ENCODE measurements around the gene BMPR1B. TPM values are rescaled to one million over a fixed set of nuclear protein-coding genes. Genes with fewer than 3 reads are reported as not detected.

BMPR1B gene
- total and polyA plus RNA-seq, 2 experiments from 2014 or later = 1.6 to 3.3 TPM

GRCh38 chr4:94765648-94766047 lies 7.9 kb downstream of the BMPR1B start:
- Histone ChIP-seq H2AFZ (no peak overlapping the region), H3K36me3 (replicated peaks; ENCODE audit: insufficient read depth, low read depth) (no peaks in the 10 kb centered on the region), H3K9me2 (replicated peaks; ENCODE audit: insufficient read depth) (no peaks in the 10 kb centered on the region), H3K4me2 (no peak overlapping the region), H3K4me3 (no peak overlapping the region), H3K27ac (no peak overlapping the region), H3K27me3 (peaks cover 5% of the 10 kb centered on the region), H3K9me3 (ENCODE audit: low read depth) (no peaks in the 10 kb centered on the region), H4K20me1 (ENCODE audit: insufficient read depth, poor library complexity, severe bottlenecking) (no peaks in the 10 kb centered on the region), H3K4me1 (ENCODE audit: insufficient read depth) (no peaks in the 10 kb centered on the region), H3K79me2 (no peaks in the 10 kb centered on the region)
- WGBS (ENCODE audit: low lambda C conversion rate, missing lambda C conversion rate) = 67% methylated on average over 4 of the region's 4 CpGs
- TF ChIP-seq EZH2phosphoT487 (IDR thresholded peaks at IDR 0.05; ENCODE audit: low read depth, severe bottlenecking, unreplicated experiment) = no peak
- TF ChIP-seq EZH2 (IDR thresholded peaks at IDR 0.05; ENCODE audit: borderline replicate concordance) = no peak
- no peak for TF ChIP-seq CTCF (IDR thresholded peaks at IDR 0.05; ENCODE audit: poor library complexity)
- DNase-seq (ENCODE audit: low spot score) = no peak

- Histone ChIP-seq H3K9me3 (ENCODE audit: low read depth) (no peaks in the 10 kb centered on the region), H2AFZ (no peak overlapping the region), H4K20me1 (ENCODE audit: insufficient read depth, poor library complexity, severe bottlenecking) (no peaks in the 10 kb centered on the region), H3K9me2 (replicated peaks; ENCODE audit: insufficient read depth) (no peaks in the 10 kb centered on the region), H3K27ac (no peak overlapping the region), H3K27me3 (no peaks in the 10 kb centered on the region), H3K36me3 (replicated peaks; ENCODE audit: insufficient read depth, low read depth) (no peaks in the 10 kb centered on the region), H3K4me3 (no peak overlapping the region), H3K4me1 (ENCODE audit: insufficient read depth) (no peaks in the 10 kb centered on the region), H3K79me2 (no peaks in the 10 kb centered on the region), H3K4me2 (no peak overlapping the region)
- WGBS (ENCODE audit: low lambda C conversion rate, missing lambda C conversion rate) = 67% methylated on average over 3 of the region's 3 CpGs
- TF ChIP-seq EZH2phosphoT487 (IDR thresholded peaks at IDR 0.05; ENCODE audit: low read depth, severe bottlenecking, unreplicated experiment) (no peak), EZH2 (IDR thresholded peaks at IDR 0.05; ENCODE audit: borderline replicate concordance) (no peak), CTCF (IDR thresholded peaks at IDR 0.05; ENCODE audit: poor library complexity) (no peak)
- no peak for DNase-seq (ENCODE audit: low spot score)
These were observed 9.1 kb downstream of the BMPR1B start for GRCh38 chr4:94766856-94767255.

GRCh38 chr4:94767446-94767845 lies 9.7 kb downstream of the BMPR1B start:
- Histone ChIP-seq H3K27ac (no peak overlapping the region), H2AFZ (no peak overlapping the region), H3K36me3 (replicated peaks; ENCODE audit: insufficient read depth, low read depth) (no peaks in the 10 kb centered on the region), H4K20me1 (ENCODE audit: insufficient read depth, poor library complexity, severe bottlenecking) (no peaks in the 10 kb centered on the region), H3K4me3 (no peak overlapping the region), H3K4me2 (no peak overlapping the region), H3K27me3 (no peaks in the 10 kb centered on the region), H3K9me2 (replicated peaks; ENCODE audit: insufficient read depth) (no peaks in the 10 kb centered on the region), H3K4me1 (ENCODE audit: insufficient read depth) (no peaks in the 10 kb centered on the region), H3K9me3 (ENCODE audit: low read depth) (no peaks in the 10 kb centered on the region), H3K79me2 (no peaks in the 10 kb centered on the region)
- no peak for DNase-seq (ENCODE audit: low spot score)
- TF ChIP-seq CTCF (IDR thresholded peaks at IDR 0.05; ENCODE audit: poor library complexity) (no peak), EZH2 (IDR thresholded peaks at IDR 0.05; ENCODE audit: borderline replicate concordance) (no peak), EZH2phosphoT487 (IDR thresholded peaks at IDR 0.05; ENCODE audit: low read depth, severe bottlenecking, unreplicated experiment) (no peak)
- WGBS (ENCODE audit: low lambda C conversion rate, missing lambda C conversion rate) = 91% methylated on average over 1 of the region's 1 CpG

GRCh38 chr4:94782707-94783106 lies 25.0 kb downstream of the BMPR1B start:
- no peaks in the 10 kb centered on the region for H3K79me2 ChIP-seq
- H3K9me3 ChIP-seq (ENCODE audit: low read depth) = no peaks in the 10 kb centered on the region
- H3K27me3 ChIP-seq = no peaks in the 10 kb centered on the region
- no peaks in the 10 kb centered on the region for H3K4me1 ChIP-seq (ENCODE audit: insufficient read depth)
- H3K27ac ChIP-seq = no peak overlapping the region
- H2AFZ ChIP-seq = no peak overlapping the region
- no peaks in the 10 kb centered on the region for H3K9me2 ChIP-seq (replicated peaks; ENCODE audit: insufficient read depth)
- H4K20me1 ChIP-seq (ENCODE audit: insufficient read depth, poor library complexity, severe bottlenecking) = no peaks in the 10 kb centered on the region
- H3K4me2 ChIP-seq = no peak overlapping the region
- WGBS (ENCODE audit: low lambda C conversion rate, missing lambda C conversion rate) = 0% methylated on average over 1 of the region's 1 CpG
- no peak overlapping the region for H3K4me3 ChIP-seq
- TF ChIP-seq CTCF (IDR thresholded peaks at IDR 0.05; ENCODE audit: poor library complexity) (no peak), EZH2 (IDR thresholded peaks at IDR 0.05; ENCODE audit: borderline replicate concordance) (no peak), EZH2phosphoT487 (IDR thresholded peaks at IDR 0.05; ENCODE audit: low read depth, severe bottlenecking, unreplicated experiment) (no peak)
- no peaks in the 10 kb centered on the region for H3K36me3 ChIP-seq (replicated peaks; ENCODE audit: insufficient read depth, low read depth)
- no peak for DNase-seq (ENCODE audit: low spot score)

All from hepatocyte (in vitro differentiated cells).